Measurements from ENCODE around the gene RAX2. TPM values are rescaled to one million over a fixed set of nuclear protein-coding genes. Genes with fewer than 3 reads are reported as not detected.

Gene RAX2
- total and polyA plus RNA-seq, 9 of the 15 experiments (the other 6 are each of a cell fraction or from before 2014, with no cell fraction given): not detected

DNA sequence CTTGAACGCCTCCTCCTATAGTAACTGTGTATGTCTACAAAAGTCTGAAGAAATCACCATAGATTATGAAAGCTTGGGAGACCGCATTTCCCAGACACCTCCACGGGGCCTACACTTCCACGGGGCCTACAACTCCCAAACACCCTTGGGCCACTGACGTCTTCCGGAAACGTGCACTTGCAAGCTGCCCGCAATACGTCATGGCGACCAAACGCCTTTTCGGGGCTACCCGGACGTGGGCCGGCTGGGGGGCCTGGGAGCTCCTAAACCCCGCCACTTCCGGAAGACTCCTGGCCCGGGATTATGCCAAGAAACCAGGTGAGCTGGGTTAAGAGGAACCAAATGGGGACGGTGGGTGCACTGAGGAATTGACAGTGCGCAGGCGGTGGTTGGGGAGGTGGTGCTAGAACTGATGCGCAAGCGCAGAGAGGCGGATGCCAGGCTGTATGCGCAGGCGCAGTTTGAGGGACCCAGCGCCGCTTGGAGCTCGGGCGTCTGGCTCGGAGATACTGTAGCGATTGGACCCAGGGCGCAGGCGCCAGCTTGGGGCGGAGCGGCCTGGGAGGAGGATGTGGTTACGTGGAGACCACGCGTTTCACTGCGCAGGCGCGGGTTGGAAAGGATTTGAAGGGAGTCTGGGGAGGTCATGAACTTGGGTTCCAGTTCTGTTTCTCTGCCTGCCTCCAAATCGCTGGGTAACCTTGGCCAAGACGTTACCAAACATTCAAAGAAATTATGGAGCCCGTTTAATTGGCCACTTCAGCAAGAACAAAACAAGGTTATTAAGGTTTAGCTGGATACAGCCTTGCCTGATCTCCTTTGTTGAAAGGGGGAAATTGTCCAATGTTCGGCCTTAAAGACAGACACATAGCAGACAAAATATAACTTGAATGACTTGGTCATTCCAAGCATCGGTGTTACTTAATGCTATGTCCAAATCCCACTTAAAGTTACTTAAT, 9.2 kb downstream of the RAX2 start, which contains the start of gene MRPL54 (continued):
- TF ChIP-seq CBX5 (IDR thresholded peaks at IDR 0.05; ENCODE audit: borderline replicate concordance, low read depth) (no peak), TSC22D4 (tag; IDR thresholded peaks at IDR 0.05) (no peak), MYNN (IDR thresholded peaks at IDR 0.05) (no peak), MYNN (CRISPR knock-in tag; IDR thresholded peaks at IDR 0.05) (no peak), CBX1 (IDR thresholded peaks at IDR 0.05; ENCODE audit: low read depth) (no peak), ZC3H11A (IDR thresholded peaks at IDR 0.05; ENCODE audit: low read depth, low read length) (no peak), RBM15 (IDR thresholded peaks at IDR 0.05; ENCODE audit: insufficient read depth, low read length) (no peak), ZNF143 (CRISPR knock-in tag; IDR thresholded peaks at IDR 0.05) (peak; percentile 88), HDAC3 (IDR thresholded peaks at IDR 0.05; ENCODE audit: borderline replicate concordance, partially characterized antibody) (no peak), KAT2B (IDR thresholded peaks at IDR 0.05; ENCODE audit: low read depth, low read length) (no peak), ZNF76 (CRISPR knock-in tag; IDR thresholded peaks at IDR 0.05; ENCODE audit: borderline replicate concordance) (no peak), FOXP1 (CRISPR knock-in tag; IDR thresholded peaks at IDR 0.05) (no peak), EWSR1 (IDR thresholded peaks at IDR 0.05; ENCODE audit: borderline replicate concordance, low read depth, partially characterized antibody) (no peak), RCOR1 (IDR thresholded peaks at IDR 0.05; ENCODE audit: borderline replicate concordance in 1 of 2, low read depth in 2 of 2, low read length in 2 of 2) (peak in 1 of 2 experiments; percentile 28; a peak in 1 of 4 replicates)
- TF ChIP-seq, protein P1, sequence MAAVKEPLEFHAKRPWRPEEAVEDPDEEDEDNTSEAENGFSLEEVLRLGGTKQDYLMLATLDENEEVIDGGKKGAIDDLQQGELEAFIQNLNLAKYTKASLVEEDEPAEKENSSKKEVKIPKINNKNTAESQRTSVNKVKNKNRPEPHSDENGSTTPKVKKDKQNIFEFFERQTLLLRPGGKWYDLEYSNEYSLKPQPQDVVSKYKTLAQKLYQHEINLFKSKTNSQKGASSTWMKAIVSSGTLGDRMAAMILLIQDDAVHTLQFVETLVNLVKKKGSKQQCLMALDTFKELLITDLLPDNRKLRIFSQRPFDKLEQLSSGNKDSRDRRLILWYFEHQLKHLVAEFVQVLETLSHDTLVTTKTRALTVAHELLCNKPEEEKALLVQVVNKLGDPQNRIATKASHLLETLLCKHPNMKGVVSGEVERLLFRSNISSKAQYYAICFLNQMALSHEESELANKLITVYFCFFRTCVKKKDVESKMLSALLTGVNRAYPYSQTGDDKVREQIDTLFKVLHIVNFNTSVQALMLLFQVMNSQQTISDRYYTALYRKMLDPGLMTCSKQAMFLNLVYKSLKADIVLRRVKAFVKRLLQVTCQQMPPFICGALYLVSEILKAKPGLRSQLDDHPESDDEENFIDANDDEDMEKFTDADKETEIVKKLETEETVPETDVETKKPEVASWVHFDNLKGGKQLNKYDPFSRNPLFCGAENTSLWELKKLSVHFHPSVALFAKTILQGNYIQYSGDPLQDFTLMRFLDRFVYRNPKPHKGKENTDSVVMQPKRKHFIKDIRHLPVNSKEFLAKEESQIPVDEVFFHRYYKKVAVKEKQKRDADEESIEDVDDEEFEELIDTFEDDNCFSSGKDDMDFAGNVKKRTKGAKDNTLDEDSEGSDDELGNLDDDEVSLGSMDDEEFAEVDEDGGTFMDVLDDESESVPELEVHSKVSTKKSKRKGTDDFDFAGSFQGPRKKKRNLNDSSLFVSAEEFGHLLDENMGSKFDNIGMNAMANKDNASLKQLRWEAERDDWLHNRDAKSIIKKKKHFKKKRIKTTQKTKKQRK (IDR thresholded peaks at IDR 0.05; ENCODE audit: borderline replicate concordance, low read depth, low read length): no peak
- TF ChIP-seq, protein P2, sequence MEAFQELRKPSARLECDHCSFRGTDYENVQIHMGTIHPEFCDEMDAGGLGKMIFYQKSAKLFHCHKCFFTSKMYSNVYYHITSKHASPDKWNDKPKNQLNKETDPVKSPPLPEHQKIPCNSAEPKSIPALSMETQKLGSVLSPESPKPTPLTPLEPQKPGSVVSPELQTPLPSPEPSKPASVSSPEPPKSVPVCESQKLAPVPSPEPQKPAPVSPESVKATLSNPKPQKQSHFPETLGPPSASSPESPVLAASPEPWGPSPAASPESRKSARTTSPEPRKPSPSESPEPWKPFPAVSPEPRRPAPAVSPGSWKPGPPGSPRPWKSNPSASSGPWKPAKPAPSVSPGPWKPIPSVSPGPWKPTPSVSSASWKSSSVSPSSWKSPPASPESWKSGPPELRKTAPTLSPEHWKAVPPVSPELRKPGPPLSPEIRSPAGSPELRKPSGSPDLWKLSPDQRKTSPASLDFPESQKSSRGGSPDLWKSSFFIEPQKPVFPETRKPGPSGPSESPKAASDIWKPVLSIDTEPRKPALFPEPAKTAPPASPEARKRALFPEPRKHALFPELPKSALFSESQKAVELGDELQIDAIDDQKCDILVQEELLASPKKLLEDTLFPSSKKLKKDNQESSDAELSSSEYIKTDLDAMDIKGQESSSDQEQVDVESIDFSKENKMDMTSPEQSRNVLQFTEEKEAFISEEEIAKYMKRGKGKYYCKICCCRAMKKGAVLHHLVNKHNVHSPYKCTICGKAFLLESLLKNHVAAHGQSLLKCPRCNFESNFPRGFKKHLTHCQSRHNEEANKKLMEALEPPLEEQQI (IDR thresholded peaks at IDR 0.05): no peak
- TF ChIP-seq, protein P3, sequence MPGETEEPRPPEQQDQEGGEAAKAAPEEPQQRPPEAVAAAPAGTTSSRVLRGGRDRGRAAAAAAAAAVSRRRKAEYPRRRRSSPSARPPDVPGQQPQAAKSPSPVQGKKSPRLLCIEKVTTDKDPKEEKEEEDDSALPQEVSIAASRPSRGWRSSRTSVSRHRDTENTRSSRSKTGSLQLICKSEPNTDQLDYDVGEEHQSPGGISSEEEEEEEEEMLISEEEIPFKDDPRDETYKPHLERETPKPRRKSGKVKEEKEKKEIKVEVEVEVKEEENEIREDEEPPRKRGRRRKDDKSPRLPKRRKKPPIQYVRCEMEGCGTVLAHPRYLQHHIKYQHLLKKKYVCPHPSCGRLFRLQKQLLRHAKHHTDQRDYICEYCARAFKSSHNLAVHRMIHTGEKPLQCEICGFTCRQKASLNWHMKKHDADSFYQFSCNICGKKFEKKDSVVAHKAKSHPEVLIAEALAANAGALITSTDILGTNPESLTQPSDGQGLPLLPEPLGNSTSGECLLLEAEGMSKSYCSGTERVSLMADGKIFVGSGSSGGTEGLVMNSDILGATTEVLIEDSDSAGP (CRISPR knock-in tag; IDR thresholded peaks at IDR 0.05): no peak
- TF ChIP-seq, protein P4, sequence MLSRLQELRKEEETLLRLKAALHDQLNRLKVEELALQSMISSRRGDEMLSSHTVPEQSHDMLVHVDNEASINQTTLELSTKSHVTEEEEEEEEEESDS (CRISPR knock-in tag; IDR thresholded peaks at IDR 0.05): no peak

All from K562 (cell line).